HCT116 (cell line): Measurements from ENCODE around the gene PIBF1.

Experiments used
- POLR2A ChIP-seq: IDR thresholded peaks from 2 replicates; pipeline ENCODE4 v1.7.0; 2011; ENCODE audit warnings: borderline replicate concordance; ENCODE audit not compliant: insufficient read depth, insufficient read length; ENCODE audit errors: extremely low read depth
- RAD21 ChIP-seq: IDR thresholded peaks from 2 replicates; pipeline ENCODE4 v1.6.1; 2012; ENCODE audit warnings: low read depth, mild to moderate bottlenecking
- TCF7L2 ChIP-seq: IDR thresholded peaks from 2 replicates; pipeline ENCODE4 v1.7.0; 2011; ENCODE audit warnings: borderline replicate concordance, inconsistent platforms; ENCODE audit not compliant: insufficient read depth, insufficient read length; ENCODE audit errors: extremely low read depth
- TF ChIP-seq, protein P1 (sequence below), 3 experiments: fragments of 200-600 bp in 1 of 3; sonication (generic) in 1 of 3; IDR thresholded peaks in 2 of 3; conservative IDR thresholded peaks in 1 of 3; 2 replicates each; pipeline ENCODE4 v1.5.1; 2012 to 2017; ENCODE audit warnings: low read depth in 2 of 3, low read length in 2 of 3, antibody characterized with exemption in 1 of 3, borderline replicate concordance in 1 of 3, control low read depth in 1 of 3, mild to moderate bottlenecking in 1 of 3, mixed read lengths in 1 of 3, mixed run types in 1 of 3, moderate library complexity in 1 of 3; ENCODE audit not compliant: insufficient read depth in 1 of 3

DNA sequence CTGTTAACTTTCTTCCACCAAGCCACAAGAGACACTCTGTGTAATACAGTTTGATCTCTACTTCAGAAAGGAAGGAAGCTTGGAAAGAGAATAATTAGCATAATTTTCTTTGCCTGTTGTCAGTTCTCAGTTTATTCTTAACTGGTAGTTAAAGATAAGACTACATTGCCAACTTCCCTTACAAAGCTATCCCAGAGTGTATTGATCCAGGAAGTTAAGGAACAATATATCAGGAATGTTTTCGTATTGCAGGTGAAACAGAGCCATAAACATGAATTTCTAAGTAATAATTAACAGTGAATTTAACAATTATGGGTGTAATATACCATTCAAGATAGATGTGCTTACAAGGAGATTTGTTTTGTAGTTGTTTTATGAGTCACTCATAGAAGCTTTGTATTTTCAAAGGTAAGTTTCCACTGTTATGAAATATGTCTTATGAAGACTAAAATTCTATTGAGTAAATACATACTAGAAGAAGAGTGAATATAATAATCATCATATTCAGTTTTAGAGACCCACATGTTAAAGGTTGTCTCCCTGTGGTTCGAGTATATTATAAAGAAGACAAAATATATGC is 188.5 kb downstream of the PIBF1 start:
- TF ChIP-seq POLR2A (no peak), TCF7L2 (no peak), RAD21 (no peak)
- TF ChIP-seq, protein P1, sequence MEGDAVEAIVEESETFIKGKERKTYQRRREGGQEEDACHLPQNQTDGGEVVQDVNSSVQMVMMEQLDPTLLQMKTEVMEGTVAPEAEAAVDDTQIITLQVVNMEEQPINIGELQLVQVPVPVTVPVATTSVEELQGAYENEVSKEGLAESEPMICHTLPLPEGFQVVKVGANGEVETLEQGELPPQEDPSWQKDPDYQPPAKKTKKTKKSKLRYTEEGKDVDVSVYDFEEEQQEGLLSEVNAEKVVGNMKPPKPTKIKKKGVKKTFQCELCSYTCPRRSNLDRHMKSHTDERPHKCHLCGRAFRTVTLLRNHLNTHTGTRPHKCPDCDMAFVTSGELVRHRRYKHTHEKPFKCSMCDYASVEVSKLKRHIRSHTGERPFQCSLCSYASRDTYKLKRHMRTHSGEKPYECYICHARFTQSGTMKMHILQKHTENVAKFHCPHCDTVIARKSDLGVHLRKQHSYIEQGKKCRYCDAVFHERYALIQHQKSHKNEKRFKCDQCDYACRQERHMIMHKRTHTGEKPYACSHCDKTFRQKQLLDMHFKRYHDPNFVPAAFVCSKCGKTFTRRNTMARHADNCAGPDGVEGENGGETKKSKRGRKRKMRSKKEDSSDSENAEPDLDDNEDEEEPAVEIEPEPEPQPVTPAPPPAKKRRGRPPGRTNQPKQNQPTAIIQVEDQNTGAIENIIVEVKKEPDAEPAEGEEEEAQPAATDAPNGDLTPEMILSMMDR (IDR thresholded peaks at IDR 0.05 in 2 of 3, conservative IDR thresholded peaks at IDR 0.05 in 1 of 3; ENCODE audit: borderline replicate concordance in 1 of 3, insufficient read depth in 1 of 3, low read depth in 2 of 3, low read length in 2 of 3) = no peak
